ENCODE data around the gene DIO3.

DIO3 gene

GRCh38 chr14:101556566-101557320 lies 4.6 kb upstream of the DIO3 start:
- H3K27me3 ChIP-seq (ENCODE audit: insufficient read depth, poor library complexity, severe bottlenecking): peaks cover 24% of the 10 kb centered on the region
- H3K27ac ChIP-seq (replicated peaks): no peak overlapping the region
- H3K4me3 ChIP-seq (replicated peaks; ENCODE audit: insufficient read depth, low read length): no peak overlapping the region
- no peak for TF ChIP-seq SPI1 (IDR thresholded peaks at IDR 0.05; ENCODE audit: borderline replicate concordance, low read depth)
- TF ChIP-seq GABPA (IDR thresholded peaks at IDR 0.05; ENCODE audit: low read depth): no peak
- TF ChIP-seq, protein P1, sequence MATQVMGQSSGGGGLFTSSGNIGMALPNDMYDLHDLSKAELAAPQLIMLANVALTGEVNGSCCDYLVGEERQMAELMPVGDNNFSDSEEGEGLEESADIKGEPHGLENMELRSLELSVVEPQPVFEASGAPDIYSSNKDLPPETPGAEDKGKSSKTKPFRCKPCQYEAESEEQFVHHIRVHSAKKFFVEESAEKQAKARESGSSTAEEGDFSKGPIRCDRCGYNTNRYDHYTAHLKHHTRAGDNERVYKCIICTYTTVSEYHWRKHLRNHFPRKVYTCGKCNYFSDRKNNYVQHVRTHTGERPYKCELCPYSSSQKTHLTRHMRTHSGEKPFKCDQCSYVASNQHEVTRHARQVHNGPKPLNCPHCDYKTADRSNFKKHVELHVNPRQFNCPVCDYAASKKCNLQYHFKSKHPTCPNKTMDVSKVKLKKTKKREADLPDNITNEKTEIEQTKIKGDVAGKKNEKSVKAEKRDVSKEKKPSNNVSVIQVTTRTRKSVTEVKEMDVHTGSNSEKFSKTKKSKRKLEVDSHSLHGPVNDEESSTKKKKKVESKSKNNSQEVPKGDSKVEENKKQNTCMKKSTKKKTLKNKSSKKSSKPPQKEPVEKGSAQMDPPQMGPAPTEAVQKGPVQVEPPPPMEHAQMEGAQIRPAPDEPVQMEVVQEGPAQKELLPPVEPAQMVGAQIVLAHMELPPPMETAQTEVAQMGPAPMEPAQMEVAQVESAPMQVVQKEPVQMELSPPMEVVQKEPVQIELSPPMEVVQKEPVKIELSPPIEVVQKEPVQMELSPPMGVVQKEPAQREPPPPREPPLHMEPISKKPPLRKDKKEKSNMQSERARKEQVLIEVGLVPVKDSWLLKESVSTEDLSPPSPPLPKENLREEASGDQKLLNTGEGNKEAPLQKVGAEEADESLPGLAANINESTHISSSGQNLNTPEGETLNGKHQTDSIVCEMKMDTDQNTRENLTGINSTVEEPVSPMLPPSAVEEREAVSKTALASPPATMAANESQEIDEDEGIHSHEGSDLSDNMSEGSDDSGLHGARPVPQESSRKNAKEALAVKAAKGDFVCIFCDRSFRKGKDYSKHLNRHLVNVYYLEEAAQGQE (IDR thresholded peaks at IDR 0.05; ENCODE audit: insufficient replicate concordance, low read depth): no peak
- TF ChIP-seq POLR2AphosphoS5 (IDR thresholded peaks at IDR 0.05; ENCODE audit: low read depth): no peak
- no peak for TF ChIP-seq CTCF (IDR thresholded peaks at IDR 0.05; ENCODE audit: insufficient read depth, low read length)
- DNase-seq (ENCODE audit: low read depth in 1 of 2, low spot score in 1 of 2): no peak

GRCh38 chr14:101557321-101557695 lies 4.0 kb upstream of the DIO3 start:
- no peak for DNase-seq (ENCODE audit: low read depth in 1 of 2, low spot score in 1 of 2)
- Histone ChIP-seq H3K27me3 (ENCODE audit: insufficient read depth, poor library complexity, severe bottlenecking) (peaks cover 29% of the 10 kb centered on the region), H3K4me3 (replicated peaks; ENCODE audit: insufficient read depth, low read length) (no peak overlapping the region), H3K27ac (replicated peaks) (no peak overlapping the region)
- no peak for TF ChIP-seq CTCF (IDR thresholded peaks at IDR 0.05; ENCODE audit: insufficient read depth, low read length)
- no peak for TF ChIP-seq POLR2AphosphoS5 (IDR thresholded peaks at IDR 0.05; ENCODE audit: low read depth)
- TF ChIP-seq SPI1 (IDR thresholded peaks at IDR 0.05; ENCODE audit: borderline replicate concordance, low read depth): no peak

- H3K27me3 ChIP-seq (ENCODE audit: insufficient read depth, poor library complexity, severe bottlenecking): peaks cover 34% of the 10 kb centered on the region
- no peak overlapping the region for H3K4me3 ChIP-seq (replicated peaks; ENCODE audit: insufficient read depth, low read length)
- no peak overlapping the region for H3K27ac ChIP-seq (replicated peaks)
- DNase-seq (ENCODE audit: low read depth in 1 of 2, low spot score in 1 of 2): no peak
- TF ChIP-seq POLR2AphosphoS5 (IDR thresholded peaks at IDR 0.05; ENCODE audit: low read depth): no peak
- TF ChIP-seq, protein P1 (IDR thresholded peaks at IDR 0.05; ENCODE audit: insufficient replicate concordance, low read depth): no peak
- no peak for TF ChIP-seq SPI1 (IDR thresholded peaks at IDR 0.05; ENCODE audit: borderline replicate concordance, low read depth)
- no peak for TF ChIP-seq CTCF (IDR thresholded peaks at IDR 0.05; ENCODE audit: insufficient read depth, low read length)
- TF ChIP-seq GABPA (IDR thresholded peaks at IDR 0.05; ENCODE audit: low read depth): no peak
These were observed 3.2 kb upstream of the DIO3 start for GRCh38 chr14:101557811-101558738.
